Muscle of back (tissue), 11 donors: ENCODE results near the gene ACR. TPM values are rescaled to one million over a fixed set of nuclear protein-coding genes. Genes with fewer than 3 reads are reported as not detected.
A peak's percentile ranks its signal among the peaks of the same experiment; 100 is the strongest.

Experiments used
- DNase-seq, 3 donors: peaks; one replicate each; pipeline versions ENCODE4 v3.0.0 to v3.0.0-alpha.2; 2013
- polyA plus RNA-seq, 10 donors: library from polyadenylated mRNA; unstranded; fragments of 120-200 nt; gene quantifications; one replicate each; pipeline ENCODE4 v1.2.1, GENCODE V29; 2013; ENCODE audit not compliant: insufficient read length in 10 of 10

ACR gene
- polyA plus RNA-seq, 10 donors: 0.19 to 0.62 (median 0.28) TPM; not detected in 3

DNA sequence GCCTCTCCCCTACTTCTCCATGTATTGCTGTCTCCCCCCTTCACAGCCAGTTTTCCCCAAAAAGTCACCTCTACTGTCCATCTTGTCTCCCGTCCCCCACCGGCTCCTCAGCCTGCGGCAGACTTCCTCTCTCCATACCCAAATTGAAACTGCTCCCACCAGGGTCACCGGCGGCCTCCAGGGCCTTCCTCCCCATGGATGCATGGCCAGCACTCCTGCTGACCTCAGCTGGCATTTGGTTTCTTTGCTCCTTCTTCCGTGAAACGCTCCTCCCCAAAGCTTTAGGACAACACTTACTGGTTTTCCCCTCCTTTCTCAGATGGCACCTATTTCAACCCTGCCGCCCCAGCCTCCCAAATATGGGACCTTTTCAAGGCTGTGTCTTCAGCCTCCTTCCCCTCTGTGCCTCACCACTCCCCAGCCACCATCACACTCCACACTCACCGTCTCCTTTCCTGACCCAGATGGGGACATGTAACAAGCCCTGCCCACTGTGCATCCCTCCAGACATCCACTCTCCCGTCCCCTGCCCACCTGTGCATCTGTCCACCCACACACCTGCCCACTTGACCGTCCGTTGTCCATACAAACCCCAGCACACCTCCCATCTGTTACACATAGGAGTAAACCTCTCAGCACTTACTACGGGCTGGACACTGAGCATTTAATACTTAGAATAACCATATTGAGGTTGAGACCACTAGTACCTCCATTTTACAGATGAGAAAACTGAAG, 21.5 kb upstream of the ACR start:
- DNase-seq: no peak

DNA sequence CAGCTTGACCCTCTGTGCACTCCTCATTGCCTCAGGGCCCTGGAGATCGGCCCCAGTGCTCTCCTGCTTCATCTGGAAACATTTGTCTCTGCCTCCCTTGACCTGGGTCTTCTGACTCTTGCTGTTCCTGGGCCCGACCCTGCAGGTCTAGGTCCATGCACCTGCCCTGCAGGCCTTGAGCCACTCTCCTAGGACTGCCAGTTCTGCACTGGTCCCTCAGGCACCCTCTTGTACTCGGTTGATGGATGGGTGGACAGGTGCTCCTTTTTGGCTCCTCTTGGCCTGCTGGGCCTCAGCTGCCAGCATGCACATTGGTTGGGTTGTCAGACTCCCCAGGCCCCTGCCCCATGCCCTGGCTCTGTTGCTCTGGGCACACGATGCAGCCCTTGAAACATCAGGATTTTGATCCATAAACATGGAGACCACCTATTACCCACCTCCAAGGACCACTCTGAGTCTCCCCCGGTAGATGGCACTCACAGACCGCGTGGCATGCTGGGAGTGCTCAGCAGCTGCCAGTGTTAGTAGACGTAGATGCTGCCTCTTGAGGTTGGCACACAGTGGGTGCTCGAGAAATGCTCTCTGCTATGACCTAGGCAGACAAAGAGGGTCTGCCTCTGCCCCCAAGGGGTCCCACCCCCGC, 20.2 kb upstream of the ACR start:
- peak in 1 of 3 donors; percentile 26 for DNase-seq

DNA sequence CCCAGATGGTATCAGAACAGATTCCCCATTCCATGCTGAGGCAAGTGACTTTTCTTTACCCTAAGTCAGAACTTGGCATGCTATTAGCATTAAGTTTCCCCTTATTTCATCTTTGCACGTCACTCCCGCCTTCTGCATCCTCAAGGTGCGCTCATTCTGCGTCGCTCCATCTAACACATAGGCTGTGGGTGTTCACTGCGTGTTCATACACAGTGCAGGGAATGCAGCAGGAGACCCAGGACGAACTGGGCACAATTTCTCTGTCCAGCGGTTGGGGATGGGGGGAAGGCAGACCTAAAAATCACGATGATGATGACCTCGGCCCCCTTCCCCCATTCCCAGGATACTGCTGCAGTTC, 19.7 kb upstream of the ACR start:
- no peak for DNase-seq

DNA sequence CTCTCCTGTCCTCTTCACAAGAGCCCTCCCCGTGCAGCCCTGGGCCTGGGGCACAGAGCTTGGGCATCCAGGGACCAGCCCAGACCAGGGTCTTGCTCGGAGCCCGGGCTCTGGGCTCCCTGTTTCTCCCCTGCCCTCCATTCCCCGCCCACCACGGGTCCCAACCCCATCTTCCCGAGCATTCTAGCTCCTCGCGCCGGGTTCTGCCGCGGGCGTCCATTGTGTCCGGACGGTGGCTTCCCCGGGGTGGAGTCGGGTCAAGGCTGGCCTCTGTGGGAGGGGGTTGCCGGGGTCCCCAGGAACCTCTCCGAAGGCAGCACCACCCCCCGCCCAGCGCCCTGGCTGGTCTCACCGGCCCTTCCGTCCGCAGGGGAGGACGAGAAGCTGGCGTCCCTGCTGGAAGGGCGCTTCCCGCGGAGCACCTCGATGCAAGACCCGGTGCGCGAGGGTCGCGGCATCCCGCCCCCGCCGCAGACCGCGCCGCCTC, 18.1 kb upstream of the ACR start:
- no peak for DNase-seq

- no peak for DNase-seq
Measured at GRCh38 chr22:50720301-50721256, 17.4 kb upstream of the ACR start.

- no peak for DNase-seq
Measured at GRCh38 chr22:50721257-50721844, 16.7 kb upstream of the ACR start.

DNA sequence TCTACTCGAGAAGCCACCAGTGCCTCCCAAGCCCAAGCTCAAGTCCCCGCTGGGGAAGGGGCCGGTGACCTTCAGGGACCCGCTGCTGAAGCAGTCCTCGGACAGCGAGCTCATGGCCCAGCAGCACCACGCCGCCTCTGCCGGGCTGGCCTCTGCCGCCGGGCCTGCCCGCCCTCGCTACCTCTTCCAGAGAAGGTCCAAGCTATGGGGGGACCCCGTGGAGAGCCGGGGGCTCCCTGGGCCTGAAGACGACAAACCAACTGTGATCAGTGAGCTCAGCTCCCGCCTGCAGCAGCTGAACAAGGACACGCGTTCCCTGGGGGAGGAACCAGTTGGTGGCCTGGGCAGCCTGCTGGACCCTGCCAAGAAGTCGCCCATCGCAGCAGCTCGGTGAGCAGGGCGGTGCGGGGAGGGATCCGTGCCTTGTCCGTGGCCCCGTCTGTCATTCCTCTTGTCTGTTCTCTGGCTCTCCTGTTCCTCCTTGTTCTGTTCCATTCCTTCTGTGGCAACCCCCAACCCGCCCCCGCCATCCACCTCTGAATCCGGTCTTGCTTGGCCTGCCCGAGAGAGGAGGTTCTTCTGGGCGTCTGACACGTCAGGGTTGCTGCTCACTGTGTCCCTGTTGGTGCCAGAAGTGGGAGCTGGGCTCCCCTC, 15.8 kb upstream of the ACR start:
- no peak for DNase-seq

DNA sequence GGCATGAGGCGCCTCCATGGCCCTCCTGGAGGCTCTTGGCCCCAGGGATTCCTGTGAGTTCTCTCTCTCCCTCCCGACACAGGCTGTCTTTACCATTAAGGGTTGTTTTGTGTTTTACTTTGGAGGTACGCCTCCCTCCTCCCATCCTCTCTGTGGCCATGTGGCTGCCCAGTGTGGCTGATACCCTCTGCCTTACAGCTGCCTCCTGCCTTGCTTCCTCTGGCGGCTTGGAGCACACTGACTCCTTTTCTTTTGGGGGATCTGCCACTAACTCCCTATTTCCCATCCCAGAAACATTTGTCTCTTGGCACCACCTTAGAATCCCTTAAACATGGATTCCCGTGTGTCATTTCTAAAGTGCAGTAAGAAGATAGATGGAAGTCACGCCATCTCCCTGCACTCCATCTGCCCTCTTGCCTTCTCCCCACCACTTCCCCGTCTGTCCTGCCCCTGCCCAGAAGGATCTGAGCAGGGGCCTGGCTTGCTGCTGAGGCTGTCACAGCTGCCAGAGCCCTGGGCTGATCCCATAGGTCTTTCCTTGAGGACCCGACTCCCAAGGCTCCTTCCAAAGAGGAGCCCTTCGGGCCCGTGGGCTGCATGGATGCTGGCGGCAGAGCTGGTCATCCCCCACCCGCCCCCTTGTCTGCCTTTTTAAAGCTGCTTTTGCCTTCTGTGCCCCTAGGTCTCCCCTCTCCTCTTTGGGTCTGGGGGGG, 15.1 kb upstream of the ACR start:
- DNase-seq: no peak

- DNase-seq: no peak
Measured at GRCh38 chr22:50723991-50724390, 14.0 kb upstream of the ACR start.

DNA sequence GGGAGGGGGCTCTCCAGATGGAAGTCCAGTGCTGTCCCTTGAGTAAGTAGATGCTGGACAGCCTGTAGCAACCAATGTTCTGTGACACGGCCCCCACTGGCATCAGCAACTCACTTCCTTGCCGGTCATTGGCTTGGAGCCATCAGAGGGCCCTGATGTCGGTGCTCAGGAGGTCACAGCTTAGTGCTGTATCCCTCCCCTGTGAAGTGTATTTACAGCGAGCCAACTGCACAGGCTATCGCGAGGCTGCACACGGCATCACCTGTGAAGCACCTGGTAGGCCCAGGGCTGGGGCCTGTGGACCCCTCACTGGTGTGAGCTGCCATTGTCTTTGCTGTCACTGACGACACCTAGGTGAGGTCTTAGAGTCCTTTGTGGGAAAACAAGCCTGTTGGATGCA, 13.4 kb upstream of the ACR start:
- no peak for DNase-seq

- no peak for DNase-seq
Measured at GRCh38 chr22:50725597-50725996, 12.4 kb upstream of the ACR start.

DNA sequence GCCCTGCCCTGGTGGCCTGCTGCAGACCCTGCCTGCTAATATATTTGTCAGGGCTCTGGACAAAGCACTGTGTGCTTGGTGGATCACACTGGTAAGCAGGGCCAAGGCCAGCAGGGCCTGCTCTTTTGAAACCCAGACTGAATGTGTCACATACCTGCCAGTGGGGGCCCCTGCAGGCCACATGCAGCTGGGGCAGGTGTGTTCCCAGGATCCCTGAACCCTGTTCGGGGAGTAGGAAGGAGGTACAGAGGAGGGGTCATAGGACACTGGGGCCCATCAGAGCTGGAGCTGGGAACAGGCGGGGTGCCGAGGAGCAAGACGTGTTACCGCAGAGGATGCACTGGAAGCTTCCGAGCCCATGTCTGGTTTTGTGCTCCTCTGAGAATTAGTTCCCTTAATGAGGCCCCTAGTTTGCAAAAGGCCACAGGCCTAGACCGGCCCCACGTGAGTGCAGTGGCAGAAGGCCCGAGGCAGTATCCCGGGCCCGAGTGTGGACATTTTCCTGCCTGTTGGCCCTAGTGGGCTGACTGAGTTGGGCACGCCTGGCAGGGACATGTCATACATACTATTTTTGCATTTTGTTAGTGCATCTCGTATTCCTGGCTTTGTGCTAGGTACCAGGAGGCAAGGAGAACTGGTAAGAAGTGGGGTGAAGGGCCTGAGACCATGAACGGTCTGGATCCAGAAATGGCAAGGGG, 11.2 kb upstream of the ACR start:
- no peak for DNase-seq

- DNase-seq: no peak
Measured at GRCh38 chr22:50727678-50728522, 10.1 kb upstream of the ACR start.

- DNase-seq: no peak
Measured at GRCh38 chr22:50728523-50728931, 9.5 kb upstream of the ACR start.

DNA sequence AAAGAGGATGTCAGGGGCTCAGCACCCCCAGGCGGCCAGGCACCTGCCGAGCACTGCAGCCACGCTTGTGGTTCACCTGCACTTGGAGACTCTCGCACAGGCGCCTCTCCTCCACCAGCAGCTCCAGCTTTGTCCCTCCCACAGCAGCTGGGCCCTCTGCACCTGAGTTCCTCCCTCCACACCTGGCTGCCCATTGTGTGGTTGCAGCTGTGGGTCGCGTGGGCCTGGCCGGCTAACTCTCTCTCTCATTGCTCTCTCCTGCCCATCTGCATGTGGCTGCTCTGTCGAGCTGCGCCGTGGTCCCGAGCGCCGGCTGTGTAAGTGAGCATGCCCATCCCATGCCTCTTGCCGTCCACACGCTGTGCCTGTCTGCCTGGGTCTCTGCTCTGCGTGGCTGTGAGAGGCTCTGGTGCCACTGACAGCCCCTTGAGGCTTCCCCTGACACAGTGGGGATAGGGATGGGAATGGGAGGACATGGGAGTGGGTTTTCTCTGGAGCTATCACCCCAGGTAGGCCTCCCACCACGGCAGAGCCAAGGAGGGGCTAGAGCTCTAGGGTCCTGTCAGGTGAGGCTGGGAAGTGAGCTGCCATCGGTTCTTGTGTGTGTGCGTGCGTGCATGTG, 8.5 kb upstream of the ACR start:
- DNase-seq: no peak

DNA sequence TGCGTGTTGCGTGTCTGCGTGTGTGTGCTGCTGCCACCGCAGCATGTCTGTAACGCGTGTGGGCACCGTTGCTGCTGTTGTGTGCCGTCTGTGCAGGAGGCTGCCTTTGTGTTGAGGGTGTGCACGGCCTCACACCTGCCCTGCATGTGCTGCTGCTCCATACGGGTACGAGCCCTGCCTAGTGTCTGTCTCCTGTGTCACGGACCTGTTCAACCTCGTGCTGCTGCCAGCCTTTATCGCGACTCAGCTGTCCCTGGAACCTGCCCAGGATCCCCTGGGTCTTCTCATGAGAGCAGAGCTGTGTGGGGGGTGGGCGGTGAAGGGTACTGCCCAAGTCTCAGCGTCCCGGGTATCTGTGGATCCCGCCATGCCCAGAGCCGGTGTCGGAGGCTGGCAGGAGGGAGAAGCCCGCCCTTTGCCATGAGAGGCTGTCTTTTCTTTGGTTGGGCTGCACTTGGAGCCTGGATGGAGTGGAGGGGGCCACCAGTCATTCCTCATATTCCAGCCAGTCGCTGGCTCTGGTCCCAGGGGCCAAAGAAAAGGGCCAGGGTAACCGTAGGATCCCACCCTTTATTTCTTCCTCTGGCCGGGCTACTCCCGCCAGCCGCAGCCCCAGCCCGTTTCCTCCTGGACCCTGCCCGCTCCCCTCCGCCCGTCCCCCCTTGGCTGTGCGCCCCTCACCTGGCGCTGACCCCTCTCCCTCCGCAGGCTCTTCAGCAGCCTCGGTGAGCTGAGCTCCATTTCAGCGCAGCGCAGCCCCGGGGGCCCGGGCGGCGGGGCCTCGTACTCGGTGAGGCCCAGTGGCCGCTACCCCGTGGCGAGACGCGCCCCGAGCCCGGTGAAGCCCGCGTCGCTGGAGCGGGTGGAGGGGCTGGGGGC, 7.8 kb upstream of the ACR start:
- no peak for DNase-seq

- no peak for DNase-seq
Measured at GRCh38 chr22:50730941-50731661, 6.9 kb upstream of the ACR start.
